HEK293 (cell line): ENCODE results near the gene CLDN19.

Experiments
- CTCF ChIP-seq: fragments of 450-650 bp; formaldehyde crosslinking; IDR thresholded peaks from 2 replicates; pipeline ENCODE4 v1.5.1; 2016; ENCODE audit warnings: missing biosample characterization, missing genetic modification characterization
- REST ChIP-seq: fragments of 450-650 bp; formaldehyde crosslinking; IDR thresholded peaks from 2 replicates; pipeline ENCODE4 v1.5.1; 2016; ENCODE audit warnings: missing biosample characterization, missing genetic modification characterization
- SETDB1 ChIP-seq: IDR thresholded peaks from one replicate; pipeline ENCODE4 v1.6.1; 2017; ENCODE audit warnings: mild to moderate bottlenecking, low read length, moderate library complexity, mixed read lengths; ENCODE audit not compliant: insufficient read length
- ZNF391 ChIP-seq: fragments of 450-650 bp; formaldehyde crosslinking; IDR thresholded peaks from 2 replicates; pipeline ENCODE4 v1.5.1; 2016; ENCODE audit warnings: low read depth, missing biosample characterization, missing genetic modification characterization, borderline replicate concordance
- ZNF629 ChIP-seq: fragments of 450-650 bp; formaldehyde crosslinking; IDR thresholded peaks from 2 replicates; pipeline ENCODE4 v1.5.1; 2017; ENCODE audit warnings: missing biosample characterization, missing genetic modification characterization
- TF ChIP-seq, protein P1 (sequence below): fragments of 450-650 bp; formaldehyde crosslinking; IDR thresholded peaks from 2 replicates; pipeline ENCODE4 v1.5.1; 2016; ENCODE audit warnings: missing biosample characterization, missing genetic modification characterization

- no peak for TF ChIP-seq REST (tag by site-specific recombination)
- TF ChIP-seq CTCF: no peak
- TF ChIP-seq, protein P1, sequence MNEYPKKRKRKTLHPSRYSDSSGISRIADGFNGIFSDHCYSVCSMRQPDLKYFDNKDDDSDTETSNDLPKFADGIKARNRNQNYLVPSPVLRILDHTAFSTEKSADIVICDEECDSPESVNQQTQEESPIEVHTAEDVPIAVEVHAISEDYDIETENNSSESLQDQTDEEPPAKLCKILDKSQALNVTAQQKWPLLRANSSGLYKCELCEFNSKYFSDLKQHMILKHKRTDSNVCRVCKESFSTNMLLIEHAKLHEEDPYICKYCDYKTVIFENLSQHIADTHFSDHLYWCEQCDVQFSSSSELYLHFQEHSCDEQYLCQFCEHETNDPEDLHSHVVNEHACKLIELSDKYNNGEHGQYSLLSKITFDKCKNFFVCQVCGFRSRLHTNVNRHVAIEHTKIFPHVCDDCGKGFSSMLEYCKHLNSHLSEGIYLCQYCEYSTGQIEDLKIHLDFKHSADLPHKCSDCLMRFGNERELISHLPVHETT (tag by site-specific recombination): no peak
- TF ChIP-seq ZNF629: no peak
- no peak for TF ChIP-seq SETDB1
- TF ChIP-seq ZNF391: no peak
These were observed 47.1 kb downstream of the CLDN19 start for GRCh38 chr1:42692911-42693310.
